OCI-LY7 (cell line): ENCODE measurements around the gene WDR43.

Source experiments
- EZH2phosphoT487 ChIP-seq: fragments of 200-600 bp; sonication (generic); IDR thresholded peaks from 2 replicates; pipeline ENCODE4 v1.6.1; 2018; ENCODE audit warnings: low read depth, borderline replicate concordance, mild to moderate bottlenecking, mixed run types, antibody characterized with exemption, low read length, moderate library complexity, mixed read lengths
- TF ChIP-seq, protein P1 (sequence below): fragments of 200-600 bp; sonication (generic); conservative IDR thresholded peaks from 2 replicates; pipeline ENCODE4 v1.5.1; 2014; ENCODE audit warnings: mild to moderate bottlenecking, antibody characterized with exemption, low read length, moderate library complexity, mixed read lengths

DNA sequence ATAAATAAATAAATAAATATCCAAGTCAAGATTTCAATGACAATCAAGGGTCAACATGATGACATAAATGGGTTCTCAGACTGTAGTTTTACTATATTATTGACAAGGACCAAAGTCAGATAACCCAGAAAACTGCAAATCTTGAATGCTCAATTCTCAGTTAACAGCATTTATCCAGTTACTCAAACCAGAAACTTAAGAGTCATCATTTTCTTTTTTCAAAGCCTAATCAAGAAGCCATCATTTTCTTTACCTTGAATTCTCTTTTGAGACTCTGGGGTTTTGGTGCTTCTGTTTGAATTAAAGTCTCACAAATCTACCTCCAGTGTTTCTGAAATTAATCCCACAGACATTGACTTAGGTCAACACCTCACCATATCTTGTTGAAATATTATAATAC, 38.5 kb upstream of the WDR43 start:
- TF ChIP-seq, protein P1, sequence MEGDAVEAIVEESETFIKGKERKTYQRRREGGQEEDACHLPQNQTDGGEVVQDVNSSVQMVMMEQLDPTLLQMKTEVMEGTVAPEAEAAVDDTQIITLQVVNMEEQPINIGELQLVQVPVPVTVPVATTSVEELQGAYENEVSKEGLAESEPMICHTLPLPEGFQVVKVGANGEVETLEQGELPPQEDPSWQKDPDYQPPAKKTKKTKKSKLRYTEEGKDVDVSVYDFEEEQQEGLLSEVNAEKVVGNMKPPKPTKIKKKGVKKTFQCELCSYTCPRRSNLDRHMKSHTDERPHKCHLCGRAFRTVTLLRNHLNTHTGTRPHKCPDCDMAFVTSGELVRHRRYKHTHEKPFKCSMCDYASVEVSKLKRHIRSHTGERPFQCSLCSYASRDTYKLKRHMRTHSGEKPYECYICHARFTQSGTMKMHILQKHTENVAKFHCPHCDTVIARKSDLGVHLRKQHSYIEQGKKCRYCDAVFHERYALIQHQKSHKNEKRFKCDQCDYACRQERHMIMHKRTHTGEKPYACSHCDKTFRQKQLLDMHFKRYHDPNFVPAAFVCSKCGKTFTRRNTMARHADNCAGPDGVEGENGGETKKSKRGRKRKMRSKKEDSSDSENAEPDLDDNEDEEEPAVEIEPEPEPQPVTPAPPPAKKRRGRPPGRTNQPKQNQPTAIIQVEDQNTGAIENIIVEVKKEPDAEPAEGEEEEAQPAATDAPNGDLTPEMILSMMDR, result no peak
- TF ChIP-seq EZH2phosphoT487, result no peak
